Measurements from ENCODE around the gene COA5.
A peak's percentile ranks its signal among the peaks of the same experiment; 100 is the strongest.

The COA5 gene

DNA sequence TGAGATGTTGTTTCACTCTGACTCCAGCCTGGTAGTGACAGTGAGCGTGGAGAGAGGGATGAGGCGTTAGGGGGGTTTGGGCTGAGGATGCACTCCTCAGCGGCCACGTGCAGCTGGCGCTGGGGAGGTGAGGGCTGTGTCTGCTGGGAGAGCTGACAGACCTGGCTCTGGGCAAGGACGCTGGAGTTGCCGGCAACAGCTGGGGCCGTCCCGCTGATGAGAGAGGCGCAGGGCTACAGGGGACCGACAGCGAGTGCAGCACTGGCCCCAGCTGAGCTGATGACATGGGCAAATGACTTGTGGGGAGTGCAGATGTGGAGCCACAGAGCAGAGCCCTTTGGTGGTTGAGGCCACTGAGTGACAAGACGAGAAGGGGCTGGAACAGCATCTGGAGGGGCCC lies 38.4 kb downstream of the COA5 start:
- Histone ChIP-seq H3K9ac (ENCODE audit: low read length) (no peak overlapping the region), H2AK5ac (ENCODE audit: low read length, severe bottlenecking) (no peak overlapping the region), H3K14ac (ENCODE audit: low read length in 2 of 2) (no peak overlapping the region), H2BK120ac (ENCODE audit: low read depth, low read length) (no peak overlapping the region), H3K4me2 (ENCODE audit: low read length, poor library complexity, severe bottlenecking) (no peak overlapping the region), H3K4me3 (ENCODE audit: insufficient read depth in 1 of 2, low read depth in 1 of 2, low read length in 2 of 2) (no peak overlapping the region), H4K91ac (ENCODE audit: low read length) (no peak overlapping the region), H3K9me3 (ENCODE audit: control insufficient read depth, low read length) (no peaks in the 10 kb centered on the region), H3K4ac (ENCODE audit: low read depth in 1 of 2, low read length in 2 of 2) (no peak overlapping the region), H3K27me3 (ENCODE audit: control insufficient read depth in 1 of 2, insufficient read depth in 1 of 2, low read length in 2 of 2) (no peaks in the 10 kb centered on the region), H3K27ac (ENCODE audit: low read length, poor library complexity, severe bottlenecking) (no peak overlapping the region), H2BK5ac (ENCODE audit: low read depth, low read length, poor library complexity, severe bottlenecking) (no peak overlapping the region), H2BK15ac (ENCODE audit: low read depth, poor library complexity, severe bottlenecking) (no peak overlapping the region), H3K18ac (ENCODE audit: low read depth in 1 of 2, low read length in 2 of 2) (no peak overlapping the region), H3K79me1 (replicated peaks; ENCODE audit: low read length, poor library complexity, severe bottlenecking) (no peaks in the 10 kb centered on the region), H3K36me3 (ENCODE audit: control insufficient read depth in 1 of 2, insufficient read depth in 2 of 2, low read depth in 1 of 2, low read length in 2 of 2) (peaks cover 72 to 80% of the 10 kb centered on the region in 2 experiments), H3K23ac (ENCODE audit: low read length in 2 of 2) (no peak overlapping the region), H2BK12ac (ENCODE audit: low read length in 2 of 2) (no peak overlapping the region), H4K8ac (ENCODE audit: low read length) (no peak overlapping the region), H3K4me1 (ENCODE audit: control insufficient read depth, insufficient read depth, low read depth, low read length) (peaks cover 3% of the 10 kb centered on the region), H2AFZ (ENCODE audit: low read depth, low read length) (no peak overlapping the region)
- no peak for DNase-seq
- 99% methylated on average over 13 of the region's 13 CpGs for WGBS

DNA sequence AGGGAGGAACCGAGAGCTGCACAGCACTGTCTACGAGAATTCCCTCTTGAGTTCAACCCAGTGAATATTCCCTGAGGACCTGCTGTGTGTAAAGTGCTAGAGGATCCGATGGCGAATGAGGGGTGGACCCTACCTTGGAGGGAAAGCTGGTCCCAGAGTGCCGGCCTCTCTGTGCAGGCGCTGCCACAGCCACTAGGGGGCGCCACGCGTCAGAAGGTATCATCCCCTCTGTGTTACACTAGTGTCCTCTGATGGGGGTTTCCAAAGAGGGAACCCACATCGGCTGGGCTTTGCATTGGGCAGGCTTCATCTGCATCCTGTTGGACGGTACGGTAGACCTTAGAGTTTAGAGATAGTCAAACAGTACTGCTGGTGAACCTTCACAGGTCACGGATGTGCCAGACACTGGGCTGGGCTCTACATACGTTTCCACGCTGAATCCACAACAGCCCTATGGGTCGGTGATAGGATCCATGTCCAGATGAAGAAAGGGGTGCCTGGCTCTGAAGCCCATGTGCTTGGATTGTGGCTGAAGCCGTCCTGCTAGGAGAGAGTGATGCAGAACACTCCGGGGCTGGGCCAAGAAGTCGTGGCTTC lies 39.0 kb downstream of the COA5 start:
- H3K9ac ChIP-seq (ENCODE audit: low read length) = no peak overlapping the region
- no peak overlapping the region for H3K4ac ChIP-seq (ENCODE audit: low read depth in 1 of 2, low read length in 2 of 2)
- peaks cover 3% of the 10 kb centered on the region for H3K4me1 ChIP-seq (ENCODE audit: control insufficient read depth, insufficient read depth, low read depth, low read length)
- no peaks in the 10 kb centered on the region for H3K27me3 ChIP-seq (ENCODE audit: control insufficient read depth in 1 of 2, insufficient read depth in 1 of 2, low read length in 2 of 2)
- H3K36me3 ChIP-seq (ENCODE audit: control insufficient read depth in 1 of 2, insufficient read depth in 2 of 2, low read depth in 1 of 2, low read length in 2 of 2) = peaks cover 78 to 83% of the 10 kb centered on the region in 2 experiments
- H4K8ac ChIP-seq (ENCODE audit: low read length) = no peak overlapping the region
- WGBS = 72% methylated on average over 19 of the region's 19 CpGs
- H3K4me2 ChIP-seq (ENCODE audit: low read length, poor library complexity, severe bottlenecking) = no peak overlapping the region
- no peaks in the 10 kb centered on the region for H3K9me3 ChIP-seq (ENCODE audit: control insufficient read depth, low read length)
- peak; percentile 18 for DNase-seq
- H3K14ac ChIP-seq (ENCODE audit: low read length in 2 of 2) = no peak overlapping the region
- no peak overlapping the region for H2AK5ac ChIP-seq (ENCODE audit: low read length, severe bottlenecking)
- H3K27ac ChIP-seq (ENCODE audit: low read length, poor library complexity, severe bottlenecking) = no peak overlapping the region
- no peak overlapping the region for H4K91ac ChIP-seq (ENCODE audit: low read length)
- no peak overlapping the region for H3K4me3 ChIP-seq (ENCODE audit: insufficient read depth in 1 of 2, low read depth in 1 of 2, low read length in 2 of 2)
- no peak overlapping the region for H3K23ac ChIP-seq (ENCODE audit: low read length in 2 of 2)
- H2BK120ac ChIP-seq (ENCODE audit: low read depth, low read length) = no peak overlapping the region
- H2BK12ac ChIP-seq (ENCODE audit: low read length in 2 of 2) = no peak overlapping the region
- no peak overlapping the region for H2BK15ac ChIP-seq (ENCODE audit: low read depth, poor library complexity, severe bottlenecking)
- no peaks in the 10 kb centered on the region for H3K79me1 ChIP-seq (replicated peaks; ENCODE audit: low read length, poor library complexity, severe bottlenecking)
- H2AFZ ChIP-seq (ENCODE audit: low read depth, low read length) = no peak overlapping the region
- H3K18ac ChIP-seq (ENCODE audit: low read depth in 1 of 2, low read length in 2 of 2) = no peak overlapping the region
- no peak overlapping the region for H2BK5ac ChIP-seq (ENCODE audit: low read depth, low read length, poor library complexity, severe bottlenecking)

DNA sequence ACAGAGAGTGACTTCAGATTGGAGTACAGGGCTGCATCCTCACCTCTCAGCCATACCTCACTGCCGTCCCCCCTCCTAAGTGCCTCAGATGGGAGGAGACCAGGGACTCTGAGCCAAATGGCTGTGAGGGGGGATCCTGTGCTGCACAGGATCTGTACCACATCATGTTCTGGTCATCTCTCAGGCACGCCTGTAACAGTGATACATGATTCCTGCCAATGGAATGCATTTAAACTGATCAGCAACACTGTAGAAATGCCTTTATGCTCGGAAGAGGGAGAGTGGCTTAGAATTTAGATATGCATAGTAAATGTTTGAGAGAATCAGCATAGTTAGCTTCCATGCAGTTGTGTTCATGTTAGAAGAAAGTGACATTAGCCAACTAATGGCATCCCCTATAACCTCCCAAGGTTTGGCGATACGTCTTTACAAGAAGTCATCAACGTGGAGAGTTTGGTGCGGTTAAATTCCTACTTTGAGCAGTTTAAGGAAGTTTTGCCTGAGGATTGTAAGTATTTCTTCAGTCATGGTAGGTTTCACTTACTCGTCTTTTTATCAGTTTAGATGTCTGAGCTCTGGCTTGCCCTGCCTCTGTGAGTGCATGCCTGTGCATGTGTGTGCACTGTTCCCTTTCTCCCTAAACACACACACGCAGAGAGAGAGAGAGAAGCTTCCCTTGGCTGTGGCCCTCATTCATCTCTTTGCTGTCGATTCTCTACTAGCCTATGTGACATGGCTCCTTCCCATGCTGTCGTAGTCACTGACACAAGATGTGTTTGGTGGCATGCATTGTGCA lies 40.0 kb downstream of the COA5 start:
- no peak overlapping the region for H3K14ac ChIP-seq (ENCODE audit: low read length in 2 of 2)
- H2BK15ac ChIP-seq (ENCODE audit: low read depth, poor library complexity, severe bottlenecking) = no peak overlapping the region
- peaks cover 80 to 83% of the 10 kb centered on the region in 2 experiments for H3K36me3 ChIP-seq (ENCODE audit: control insufficient read depth in 1 of 2, insufficient read depth in 2 of 2, low read depth in 1 of 2, low read length in 2 of 2)
- H3K4me1 ChIP-seq (ENCODE audit: control insufficient read depth, insufficient read depth, low read depth, low read length) = peaks cover under 1% of the 10 kb centered on the region
- H2BK5ac ChIP-seq (ENCODE audit: low read depth, low read length, poor library complexity, severe bottlenecking) = no peak overlapping the region
- H4K91ac ChIP-seq (ENCODE audit: low read length) = no peak overlapping the region
- H4K8ac ChIP-seq (ENCODE audit: low read length) = no peak overlapping the region
- no peak overlapping the region for H3K4ac ChIP-seq (ENCODE audit: low read depth in 1 of 2, low read length in 2 of 2)
- H3K27me3 ChIP-seq (ENCODE audit: control insufficient read depth in 1 of 2, insufficient read depth in 1 of 2, low read length in 2 of 2) = no peaks in the 10 kb centered on the region
- no peak overlapping the region for H3K9ac ChIP-seq (ENCODE audit: low read length)
- no peak overlapping the region for H3K18ac ChIP-seq (ENCODE audit: low read depth in 1 of 2, low read length in 2 of 2)
- no peak overlapping the region for H3K4me2 ChIP-seq (ENCODE audit: low read length, poor library complexity, severe bottlenecking)
- no peaks in the 10 kb centered on the region for H3K9me3 ChIP-seq (ENCODE audit: control insufficient read depth, low read length)
- DNase-seq = no peak
- no peak overlapping the region for H2BK120ac ChIP-seq (ENCODE audit: low read depth, low read length)
- no peak overlapping the region for H2AK5ac ChIP-seq (ENCODE audit: low read length, severe bottlenecking)
- WGBS = 93% methylated on average over 11 of the region's 11 CpGs
- H2BK12ac ChIP-seq (ENCODE audit: low read length in 2 of 2) = no peak overlapping the region
- no peaks in the 10 kb centered on the region for H3K79me1 ChIP-seq (replicated peaks; ENCODE audit: low read length, poor library complexity, severe bottlenecking)
- no peak overlapping the region for H3K23ac ChIP-seq (ENCODE audit: low read length in 2 of 2)
- no peak overlapping the region for H2AFZ ChIP-seq (ENCODE audit: low read depth, low read length)
- H3K4me3 ChIP-seq (ENCODE audit: insufficient read depth in 1 of 2, low read depth in 1 of 2, low read length in 2 of 2) = no peak overlapping the region
- no peak overlapping the region for H3K27ac ChIP-seq (ENCODE audit: low read length, poor library complexity, severe bottlenecking)

DNA sequence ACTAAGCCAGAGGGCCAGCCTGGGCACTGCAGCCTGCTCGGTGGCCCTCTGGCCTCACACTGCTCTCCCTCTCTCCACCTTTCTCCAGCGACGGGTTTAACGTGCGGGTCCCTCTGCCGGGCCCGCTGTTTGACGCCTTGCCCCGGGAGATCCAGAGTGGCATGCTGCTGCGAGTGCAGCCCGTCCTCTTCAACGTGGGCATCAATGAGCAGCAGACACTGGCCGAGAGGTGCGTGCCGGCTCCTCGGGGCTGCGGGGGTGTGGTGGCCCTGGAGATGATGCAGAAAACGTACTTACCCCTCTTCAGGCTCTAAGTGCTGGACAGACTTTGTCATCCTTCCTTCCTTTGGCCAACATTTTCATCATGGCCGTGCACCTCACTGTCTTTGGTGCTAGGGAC lies 42.4 kb downstream of the COA5 start:
- Histone ChIP-seq H3K9me3 (ENCODE audit: control insufficient read depth, low read length) (no peaks in the 10 kb centered on the region), H2BK5ac (ENCODE audit: low read depth, low read length, poor library complexity, severe bottlenecking) (no peak overlapping the region), H3K9ac (ENCODE audit: low read length) (no peak overlapping the region), H4K8ac (ENCODE audit: low read length) (no peak overlapping the region), H3K4me1 (ENCODE audit: control insufficient read depth, insufficient read depth, low read depth, low read length) (no peaks in the 10 kb centered on the region), H3K4ac (ENCODE audit: low read depth in 1 of 2, low read length in 2 of 2) (no peak overlapping the region), H2BK120ac (ENCODE audit: low read depth, low read length) (no peak overlapping the region), H3K18ac (ENCODE audit: low read depth in 1 of 2, low read length in 2 of 2) (no peak overlapping the region), H2AFZ (ENCODE audit: low read depth, low read length) (no peak overlapping the region), H2BK15ac (ENCODE audit: low read depth, poor library complexity, severe bottlenecking) (no peak overlapping the region), H3K4me3 (ENCODE audit: insufficient read depth in 1 of 2, low read depth in 1 of 2, low read length in 2 of 2) (no peak overlapping the region), H3K14ac (ENCODE audit: low read length in 2 of 2) (no peak overlapping the region), H3K36me3 (ENCODE audit: control insufficient read depth in 1 of 2, insufficient read depth in 2 of 2, low read depth in 1 of 2, low read length in 2 of 2) (peaks cover 68 to 75% of the 10 kb centered on the region in 2 experiments), H3K27me3 (ENCODE audit: control insufficient read depth in 1 of 2, insufficient read depth in 1 of 2, low read length in 2 of 2) (no peaks in the 10 kb centered on the region), H3K23ac (ENCODE audit: low read length in 2 of 2) (no peak overlapping the region), H4K91ac (ENCODE audit: low read length) (no peak overlapping the region), H3K27ac (ENCODE audit: low read length, poor library complexity, severe bottlenecking) (no peak overlapping the region), H3K79me1 (replicated peaks; ENCODE audit: low read length, poor library complexity, severe bottlenecking) (no peaks in the 10 kb centered on the region), H2AK5ac (ENCODE audit: low read length, severe bottlenecking) (no peak overlapping the region), H2BK12ac (ENCODE audit: low read length in 2 of 2) (no peak overlapping the region), H3K4me2 (ENCODE audit: low read length, poor library complexity, severe bottlenecking) (no peak overlapping the region)
- 97% methylated on average over 18 of the region's 19 CpGs for WGBS
- DNase-seq = no peak
